ENCODE measurements around the gene SMTN. TPM values are rescaled to one million over a fixed set of nuclear protein-coding genes. Genes with fewer than 3 reads are reported as not detected.
A peak's percentile ranks its signal among the peaks of the same experiment; 100 is the strongest.

SMTN gene
- total RNA-seq, 4 donors from 2014 or later = 42.3 to 54.6 (median 50.5) TPM

DNA sequence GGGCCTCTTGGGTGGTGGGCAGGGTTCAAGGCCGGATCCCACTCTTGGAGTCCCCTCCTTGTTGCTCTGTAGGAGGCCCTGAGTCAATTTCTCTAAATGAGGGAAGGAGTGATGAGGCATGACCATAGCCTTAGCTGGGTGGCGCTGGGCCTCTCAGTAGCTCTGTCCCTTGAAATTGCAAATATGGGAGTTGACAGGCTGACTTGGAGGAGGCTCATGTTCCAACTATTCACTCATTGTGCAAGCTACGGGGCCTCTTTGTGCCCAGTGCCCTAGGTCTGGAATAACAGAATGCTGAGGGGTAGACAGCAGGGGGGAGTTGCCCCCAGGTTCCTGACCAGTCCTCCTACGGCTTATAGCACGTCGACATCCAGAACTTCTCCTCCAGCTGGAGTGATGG lies 18.3 kb downstream of the SMTN start:
- Histone ChIP-seq H3K4me1 (peaks cover 24% of the 10 kb centered on the region), H3K27me3 (no peaks in the 10 kb centered on the region), H3K4me3 (no peak overlapping the region), H3K36me3 (peaks cover 70% of the 10 kb centered on the region), H3K27ac (peak overlapping the region; percentile 54), H3K9me3 (no peaks in the 10 kb centered on the region)
- no peak for DNase-seq (ENCODE audit: low spot score in 2 of 2)
- 96% methylated on average over 6 of the region's 6 CpGs for WGBS
- TF ChIP-seq POLR2A (IDR thresholded peaks at IDR 0.05) (no peak), POLR2AphosphoS5 (IDR thresholded peaks at IDR 0.05) (no peak), EP300 (IDR thresholded peaks at IDR 0.05) (no peak)
- TF ChIP-seq, protein P1, sequence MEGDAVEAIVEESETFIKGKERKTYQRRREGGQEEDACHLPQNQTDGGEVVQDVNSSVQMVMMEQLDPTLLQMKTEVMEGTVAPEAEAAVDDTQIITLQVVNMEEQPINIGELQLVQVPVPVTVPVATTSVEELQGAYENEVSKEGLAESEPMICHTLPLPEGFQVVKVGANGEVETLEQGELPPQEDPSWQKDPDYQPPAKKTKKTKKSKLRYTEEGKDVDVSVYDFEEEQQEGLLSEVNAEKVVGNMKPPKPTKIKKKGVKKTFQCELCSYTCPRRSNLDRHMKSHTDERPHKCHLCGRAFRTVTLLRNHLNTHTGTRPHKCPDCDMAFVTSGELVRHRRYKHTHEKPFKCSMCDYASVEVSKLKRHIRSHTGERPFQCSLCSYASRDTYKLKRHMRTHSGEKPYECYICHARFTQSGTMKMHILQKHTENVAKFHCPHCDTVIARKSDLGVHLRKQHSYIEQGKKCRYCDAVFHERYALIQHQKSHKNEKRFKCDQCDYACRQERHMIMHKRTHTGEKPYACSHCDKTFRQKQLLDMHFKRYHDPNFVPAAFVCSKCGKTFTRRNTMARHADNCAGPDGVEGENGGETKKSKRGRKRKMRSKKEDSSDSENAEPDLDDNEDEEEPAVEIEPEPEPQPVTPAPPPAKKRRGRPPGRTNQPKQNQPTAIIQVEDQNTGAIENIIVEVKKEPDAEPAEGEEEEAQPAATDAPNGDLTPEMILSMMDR (IDR thresholded peaks at IDR 0.05) = no peak

DNA sequence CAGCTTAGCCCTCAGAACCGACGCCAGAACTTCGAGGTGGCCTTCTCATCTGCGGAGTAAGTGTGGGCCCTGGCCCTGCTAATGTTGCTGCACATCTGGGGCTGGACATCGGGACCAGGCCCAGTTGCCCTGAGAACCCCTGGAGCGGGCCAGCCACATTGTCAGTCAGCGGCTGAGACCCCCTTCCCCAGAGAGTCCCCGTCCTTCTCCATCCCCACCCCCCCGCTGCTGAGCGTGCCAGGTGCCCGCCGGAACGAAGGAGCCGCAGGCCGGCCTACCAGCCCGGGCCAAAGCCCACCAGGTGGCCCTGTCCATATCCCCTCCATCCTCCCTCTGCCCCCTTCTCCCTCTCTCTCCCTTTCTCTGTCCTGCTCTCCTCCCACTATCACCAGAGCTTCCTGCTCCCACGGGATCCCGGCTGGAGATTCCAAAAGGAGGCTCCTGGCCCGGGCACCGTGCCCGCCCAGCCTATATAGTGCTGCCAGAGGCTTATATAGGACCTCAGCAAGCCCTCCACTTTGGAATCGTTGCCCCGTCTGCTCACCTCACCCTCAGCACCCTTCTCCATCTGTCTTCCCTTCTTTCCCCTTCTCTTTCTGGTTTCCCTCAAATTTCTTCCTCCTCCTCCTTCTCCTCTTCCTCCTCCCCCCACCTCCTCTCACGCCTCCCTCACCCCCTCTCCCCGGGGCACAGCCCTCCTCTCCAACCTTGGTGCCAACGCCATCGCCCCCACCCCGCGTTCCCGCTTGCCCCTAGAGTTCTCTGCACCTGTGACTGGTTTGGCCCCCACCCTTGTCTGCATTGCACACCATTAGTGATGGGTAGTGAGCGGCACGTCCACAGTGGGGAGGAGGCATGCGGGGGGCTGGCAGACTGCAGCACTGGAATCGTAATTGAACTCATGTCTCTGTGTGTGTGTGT lies 19.0 kb downstream of the SMTN start:
- H3K9me3 ChIP-seq = no peaks in the 10 kb centered on the region
- H3K4me1 ChIP-seq = peaks cover 30% of the 10 kb centered on the region
- H3K27me3 ChIP-seq = no peaks in the 10 kb centered on the region
- peaks cover 72% of the 10 kb centered on the region for H3K36me3 ChIP-seq
- no peak overlapping the region for H3K27ac ChIP-seq
- TF ChIP-seq EP300 (IDR thresholded peaks at IDR 0.05) = no peak
- TF ChIP-seq POLR2AphosphoS5 (IDR thresholded peaks at IDR 0.05) = no peak
- TF ChIP-seq, protein P1 (IDR thresholded peaks at IDR 0.05) = no peak
- TF ChIP-seq POLR2A (IDR thresholded peaks at IDR 0.05) = no peak
- DNase-seq (ENCODE audit: low spot score in 2 of 2) = no peak
- 94% methylated on average over 30 of the region's 34 CpGs for WGBS
- no peak overlapping the region for H3K4me3 ChIP-seq

GRCh38 chr22:31100762-31101525 lies 19.8 kb downstream of the SMTN start:
- Histone ChIP-seq H3K27me3 (no peaks in the 10 kb centered on the region), H3K36me3 (peaks cover 64% of the 10 kb centered on the region), H3K4me1 (peaks cover 38% of the 10 kb centered on the region), H3K9me3 (no peaks in the 10 kb centered on the region), H3K4me3 (no peak overlapping the region), H3K27ac (peak overlapping the region; percentile 11)
- no peak for DNase-seq (ENCODE audit: low spot score in 2 of 2)
- WGBS = 93% methylated on average over 18 of the region's 18 CpGs
- TF ChIP-seq EP300 (IDR thresholded peaks at IDR 0.05) (no peak), POLR2A (IDR thresholded peaks at IDR 0.05) (no peak), POLR2AphosphoS5 (IDR thresholded peaks at IDR 0.05) (no peak)
- TF ChIP-seq, protein P1 (IDR thresholded peaks at IDR 0.05) = no peak

GRCh38 chr22:31102441-31103081 lies 21.4 kb downstream of the SMTN start:
- peak overlapping the region; percentile 76 for H3K27ac ChIP-seq
- TF ChIP-seq, protein P1 (IDR thresholded peaks at IDR 0.05) = no peak
- TF ChIP-seq POLR2A (IDR thresholded peaks at IDR 0.05) (no peak), POLR2AphosphoS5 (IDR thresholded peaks at IDR 0.05) (peak in 2 of 3 donors; percentile 42 to 65), EP300 (IDR thresholded peaks at IDR 0.05) (peak; percentile 53)
- 66% methylated on average over 8 of the region's 8 CpGs for WGBS
- peaks cover 47% of the 10 kb centered on the region for H3K4me1 ChIP-seq
- H3K36me3 ChIP-seq = peaks cover 48% of the 10 kb centered on the region
- H3K9me3 ChIP-seq = no peaks in the 10 kb centered on the region
- H3K27me3 ChIP-seq = no peaks in the 10 kb centered on the region
- H3K4me3 ChIP-seq = no peak overlapping the region
- peak; percentile 93 to 94 for DNase-seq (ENCODE audit: low spot score in 2 of 2)

All from suprapubic skin (tissue), 4 donors.